WTC11 (cell line): ENCODE measurements around the gene MARVELD1. TPM values are rescaled to one million over a fixed set of nuclear protein-coding genes. Genes with fewer than 3 reads are reported as not detected.
A peak's percentile ranks its signal among the peaks of the same experiment; 100 is the strongest.

Experiments
- ATAC-seq: fragments of 200-7000 bp; cut with Tn5 transposase; 2 replicates; pipeline ENCODE4 v1.10.0; 2021; ENCODE audit warnings: mild to moderate bottlenecking, moderate library complexity
- CTCF ChIA-PET: fragments of 300-600 bp; sonication (Branson Sonifier 250); formaldehyde crosslinking; loops from one replicate; lab custom pipeline; 2021; ENCODE audit warnings: antibody characterized with exemption; lab: Charles Lee
- POLR2A ChIA-PET: fragments of 350-600 bp; sonication (Branson Sonifier 250); formaldehyde crosslinking; loops from one replicate; lab custom pipeline; 2021; ENCODE audit warnings: antibody characterized with exemption; lab: Charles Lee
- DNase-seq: peaks from one replicate; pipeline ENCODE4 v3.0.0; 2021; ENCODE audit warnings: low spot score
- H3K27ac Mint-ChIP-seq: 2 replicates; pipeline ENCODE4 v1.8.0; 2021; ENCODE audit warnings: mixed read lengths
- H3K27me3 Mint-ChIP-seq: 2 replicates; pipeline ENCODE4 v1.8.0; 2021; ENCODE audit warnings: low read depth, mild to moderate bottlenecking, moderate library complexity, mixed read lengths
- H3K36me3 Mint-ChIP-seq: 2 replicates; pipeline ENCODE4 v1.8.0; 2021; ENCODE audit warnings: mixed read lengths
- H3K4me1 Mint-ChIP-seq: 2 replicates; pipeline ENCODE4 v1.8.0; 2022; ENCODE audit warnings: mixed read lengths
- H3K4me3 Mint-ChIP-seq: 2 replicates; pipeline ENCODE4 v1.8.0; 2021; ENCODE audit warnings: mild to moderate bottlenecking, moderate library complexity, mixed read lengths
- H3K9me3 Mint-ChIP-seq: 2 replicates; pipeline ENCODE4 v1.8.0; 2021; ENCODE audit warnings: mixed read lengths
- ATF1 ChIP-seq: sonication (generic); formaldehyde crosslinking; IDR thresholded peaks from 2 replicates; pipeline ENCODE4 v1.8.1; 2023; ENCODE audit warnings: mild to moderate bottlenecking, moderate library complexity, missing genetic modification reagents
- CREB1 ChIP-seq: sonication (generic); formaldehyde crosslinking; IDR thresholded peaks from 2 replicates; pipeline ENCODE4 v1.8.0; 2023; ENCODE audit warnings: mild to moderate bottlenecking, missing genetic modification reagents
- CREM ChIP-seq: sonication (generic); formaldehyde crosslinking; IDR thresholded peaks from 2 replicates; pipeline ENCODE4 v1.8.1; 2022; ENCODE audit warnings: mild to moderate bottlenecking, missing genetic modification reagents, moderate library complexity
- FOXJ3 ChIP-seq: sonication (generic); formaldehyde crosslinking; IDR thresholded peaks from 2 replicates; pipeline ENCODE4 v1.9.0; 2021; ENCODE audit warnings: missing genetic modification reagents, mild to moderate bottlenecking, borderline replicate concordance
- FOXK1 ChIP-seq: sonication (generic); formaldehyde crosslinking; IDR thresholded peaks from 2 replicates; pipeline ENCODE4 v1.8.0; 2022; ENCODE audit warnings: mild to moderate bottlenecking, moderate library complexity, missing genetic modification reagents
- GRHL2 ChIP-seq: fragments of 250-450 bp; sonication (Bioruptor Pico); IDR thresholded peaks from 2 replicates; pipeline ENCODE4 v1.8.0; 2022; ENCODE audit warnings: mild to moderate bottlenecking, moderate library complexity; ENCODE audit not compliant: insufficient replicate concordance, severe bottlenecking
- GTF2I ChIP-seq: fragments of 250-450 bp; sonication (Bioruptor Pico); conservative IDR thresholded peaks from 2 replicates; pipeline ENCODE4 v1.4.0; 2021; ENCODE audit warnings: mild to moderate bottlenecking
- HMGA2 ChIP-seq: fragments of 250-450 bp; sonication (Bioruptor Pico); IDR thresholded peaks from 2 replicates; pipeline ENCODE4 v1.4.0; 2021; ENCODE audit warnings: mild to moderate bottlenecking, moderate library complexity
- IRF2 ChIP-seq: sonication (generic); formaldehyde crosslinking; IDR thresholded peaks from 2 replicates; pipeline ENCODE4 v1.8.0; 2022; ENCODE audit warnings: low read depth, missing genetic modification reagents, borderline replicate concordance
- NFYB ChIP-seq: sonication (generic); formaldehyde crosslinking; conservative IDR thresholded peaks from 2 replicates; pipeline ENCODE4 v1.8.0; 2022; ENCODE audit warnings: low read depth, missing genetic modification reagents
- NR3C1 ChIP-seq: sonication (generic); formaldehyde crosslinking; conservative IDR thresholded peaks from 2 replicates; pipeline ENCODE4 v1.8.1; 2023; ENCODE audit warnings: low read depth, mild to moderate bottlenecking, missing genetic modification reagents
- RORB ChIP-seq: fragments of 250-450 bp; sonication (Bioruptor Pico); IDR thresholded peaks from 2 replicates; pipeline ENCODE4 v1.9.0; 2021; ENCODE audit warnings: mild to moderate bottlenecking
- SMAD3 ChIP-seq: sonication (generic); formaldehyde crosslinking; IDR thresholded peaks from 2 replicates; pipeline ENCODE4 v1.8.0; 2022; ENCODE audit warnings: missing genetic modification reagents, mild to moderate bottlenecking, borderline replicate concordance
- ZBTB21 ChIP-seq: sonication (generic); formaldehyde crosslinking; IDR thresholded peaks from 2 replicates; pipeline ENCODE4 v1.8.1; 2023; ENCODE audit warnings: mild to moderate bottlenecking, missing genetic modification reagents, borderline replicate concordance
- ZNF121 ChIP-seq: sonication (generic); formaldehyde crosslinking; IDR thresholded peaks from 2 replicates; pipeline ENCODE4 v1.8.0; 2023; ENCODE audit warnings: missing genetic modification reagents
- ZNF219 ChIP-seq: sonication (generic); formaldehyde crosslinking; IDR thresholded peaks from 2 replicates; pipeline ENCODE4 v1.8.0; 2023; ENCODE audit warnings: missing genetic modification reagents, mild to moderate bottlenecking, borderline replicate concordance
- ZNF232 ChIP-seq: sonication (generic); formaldehyde crosslinking; IDR thresholded peaks from 2 replicates; pipeline ENCODE4 v1.8.0; 2022; ENCODE audit warnings: mild to moderate bottlenecking, missing genetic modification reagents
- ZNF263 ChIP-seq: sonication (generic); formaldehyde crosslinking; IDR thresholded peaks from 2 replicates; pipeline ENCODE4 v1.8.1; 2022; ENCODE audit warnings: low read depth, mild to moderate bottlenecking, moderate library complexity, missing genetic modification reagents
- ZNF396 ChIP-seq: fragments of 250-450 bp; sonication (Bioruptor Pico); IDR thresholded peaks from 2 replicates; pipeline ENCODE4 v1.8.0; 2021; ENCODE audit warnings: mild to moderate bottlenecking, moderate library complexity, borderline replicate concordance
- total RNA-seq: library from RNA; stranded (reverse); gene quantifications from 3 replicates; pipeline ENCODE4 v1.2.3, GENCODE V29; 2021
- TF ChIP-seq, protein P1 (sequence below): sonication (generic); formaldehyde crosslinking; IDR thresholded peaks from 2 replicates; pipeline ENCODE4 v1.8.1; 2023; ENCODE audit warnings: mild to moderate bottlenecking, missing genetic modification reagents, moderate library complexity
- TF ChIP-seq, protein P2 (sequence below): sonication (generic); formaldehyde crosslinking; IDR thresholded peaks from 2 replicates; pipeline ENCODE4 v1.8.1; 2022; ENCODE audit warnings: mild to moderate bottlenecking, missing genetic modification reagents, moderate library complexity, borderline replicate concordance
- TF ChIP-seq, protein P3 (sequence below): sonication (generic); formaldehyde crosslinking; conservative IDR thresholded peaks from 2 replicates; pipeline ENCODE4 v1.8.1; 2023; ENCODE audit warnings: mild to moderate bottlenecking, low read depth, missing genetic modification reagents, moderate library complexity
- TF ChIP-seq, protein P4 (sequence below): sonication (generic); formaldehyde crosslinking; IDR thresholded peaks from 2 replicates; pipeline ENCODE4 v1.8.0; 2022; ENCODE audit warnings: missing genetic modification reagents
- TF ChIP-seq, protein P5 (sequence below): sonication (generic); formaldehyde crosslinking; IDR thresholded peaks from 2 replicates; pipeline ENCODE4 v1.8.1; 2023; ENCODE audit warnings: mild to moderate bottlenecking, missing genetic modification reagents

Gene MARVELD1
- total RNA-seq, 1 experiment from 2014 or later, result 37.7 TPM

DNA sequence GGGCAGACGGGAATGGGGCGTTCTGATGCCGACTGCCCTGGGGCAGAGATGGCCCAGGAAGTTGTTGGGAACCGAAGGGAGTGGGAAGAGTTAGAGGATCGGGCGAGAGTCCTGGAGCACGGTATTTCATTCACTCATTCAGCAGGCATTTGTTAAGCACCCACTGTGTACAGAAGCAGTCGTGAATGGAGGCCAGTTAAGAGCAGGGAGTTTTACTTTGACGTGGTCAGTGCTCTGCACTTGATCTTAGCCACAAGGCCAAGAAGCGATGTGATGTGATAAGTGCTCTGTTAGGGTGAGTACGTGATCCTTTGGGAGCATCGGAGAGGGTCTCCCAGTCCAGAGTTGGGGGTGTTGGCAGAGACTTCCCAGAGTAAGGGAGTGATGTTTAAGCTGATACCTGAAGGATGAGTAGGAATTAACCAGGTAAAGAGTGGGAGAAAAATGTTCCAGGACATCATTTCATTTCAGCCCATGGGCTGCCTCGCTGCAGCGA is 24.3 kb downstream of the MARVELD1 start (continued):
- TF ChIP-seq ZNF219 (CRISPR knock-in tag) (no peak), ZNF232 (CRISPR knock-in tag) (no peak)
- TF ChIP-seq, protein P1, sequence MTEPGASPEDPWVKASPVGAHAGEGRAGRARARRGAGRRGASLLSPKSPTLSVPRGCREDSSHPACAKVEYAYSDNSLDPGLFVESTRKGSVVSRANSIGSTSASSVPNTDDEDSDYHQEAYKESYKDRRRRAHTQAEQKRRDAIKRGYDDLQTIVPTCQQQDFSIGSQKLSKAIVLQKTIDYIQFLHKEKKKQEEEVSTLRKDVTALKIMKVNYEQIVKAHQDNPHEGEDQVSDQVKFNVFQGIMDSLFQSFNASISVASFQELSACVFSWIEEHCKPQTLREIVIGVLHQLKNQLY (CRISPR knock-in tag), result no peak
- TF ChIP-seq, protein P2, sequence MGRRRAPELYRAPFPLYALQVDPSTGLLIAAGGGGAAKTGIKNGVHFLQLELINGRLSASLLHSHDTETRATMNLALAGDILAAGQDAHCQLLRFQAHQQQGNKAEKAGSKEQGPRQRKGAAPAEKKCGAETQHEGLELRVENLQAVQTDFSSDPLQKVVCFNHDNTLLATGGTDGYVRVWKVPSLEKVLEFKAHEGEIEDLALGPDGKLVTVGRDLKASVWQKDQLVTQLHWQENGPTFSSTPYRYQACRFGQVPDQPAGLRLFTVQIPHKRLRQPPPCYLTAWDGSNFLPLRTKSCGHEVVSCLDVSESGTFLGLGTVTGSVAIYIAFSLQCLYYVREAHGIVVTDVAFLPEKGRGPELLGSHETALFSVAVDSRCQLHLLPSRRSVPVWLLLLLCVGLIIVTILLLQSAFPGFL (CRISPR knock-in tag), result no peak
- TF ChIP-seq, protein P3, sequence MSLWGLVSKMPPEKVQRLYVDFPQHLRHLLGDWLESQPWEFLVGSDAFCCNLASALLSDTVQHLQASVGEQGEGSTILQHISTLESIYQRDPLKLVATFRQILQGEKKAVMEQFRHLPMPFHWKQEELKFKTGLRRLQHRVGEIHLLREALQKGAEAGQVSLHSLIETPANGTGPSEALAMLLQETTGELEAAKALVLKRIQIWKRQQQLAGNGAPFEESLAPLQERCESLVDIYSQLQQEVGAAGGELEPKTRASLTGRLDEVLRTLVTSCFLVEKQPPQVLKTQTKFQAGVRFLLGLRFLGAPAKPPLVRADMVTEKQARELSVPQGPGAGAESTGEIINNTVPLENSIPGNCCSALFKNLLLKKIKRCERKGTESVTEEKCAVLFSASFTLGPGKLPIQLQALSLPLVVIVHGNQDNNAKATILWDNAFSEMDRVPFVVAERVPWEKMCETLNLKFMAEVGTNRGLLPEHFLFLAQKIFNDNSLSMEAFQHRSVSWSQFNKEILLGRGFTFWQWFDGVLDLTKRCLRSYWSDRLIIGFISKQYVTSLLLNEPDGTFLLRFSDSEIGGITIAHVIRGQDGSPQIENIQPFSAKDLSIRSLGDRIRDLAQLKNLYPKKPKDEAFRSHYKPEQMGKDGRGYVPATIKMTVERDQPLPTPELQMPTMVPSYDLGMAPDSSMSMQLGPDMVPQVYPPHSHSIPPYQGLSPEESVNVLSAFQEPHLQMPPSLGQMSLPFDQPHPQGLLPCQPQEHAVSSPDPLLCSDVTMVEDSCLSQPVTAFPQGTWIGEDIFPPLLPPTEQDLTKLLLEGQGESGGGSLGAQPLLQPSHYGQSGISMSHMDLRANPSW (CRISPR knock-in tag), result no peak

DNA sequence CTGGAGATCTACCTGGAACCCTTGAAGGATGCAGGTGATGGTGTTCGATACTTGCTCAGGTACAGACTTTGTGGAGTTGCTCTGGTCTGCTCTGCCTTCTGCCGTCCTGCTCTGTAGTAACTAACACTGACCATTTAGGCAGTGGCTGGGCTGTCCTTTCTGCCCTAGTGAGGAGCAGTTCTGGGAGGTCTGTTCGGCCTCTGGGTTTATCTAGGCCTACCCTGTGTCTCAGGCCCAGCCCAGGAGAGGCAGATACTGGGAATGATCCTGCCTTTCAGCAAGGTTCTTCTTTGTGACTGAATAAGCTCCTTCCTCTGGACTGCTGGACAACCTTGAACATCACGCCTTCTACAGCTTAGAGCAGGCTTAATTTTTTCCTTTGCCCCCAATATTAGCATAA is 25.1 kb downstream of the MARVELD1 start:
- H3K27ac Mint-ChIP-seq, result no peak overlapping the region

DNA sequence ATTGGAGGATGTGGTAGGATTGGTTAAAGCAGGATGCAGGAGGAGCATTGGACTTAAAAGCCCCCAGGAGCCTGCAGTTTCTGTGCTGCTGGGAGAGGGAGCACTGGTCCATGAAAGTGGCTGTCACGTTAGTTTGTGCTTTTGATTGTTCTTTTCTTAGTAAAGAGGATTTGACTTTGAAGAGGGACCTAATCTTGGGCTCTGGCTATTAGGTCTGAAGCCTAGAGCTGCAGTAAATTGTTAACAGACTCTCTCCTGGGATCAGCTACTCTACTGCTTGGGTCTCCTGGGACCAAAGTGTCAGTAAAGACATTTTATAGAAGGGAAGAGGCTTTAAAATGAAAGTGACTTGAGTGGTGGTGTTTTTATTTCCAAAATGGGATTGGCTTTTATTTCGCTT is 27.1 kb downstream of the MARVELD1 start:
- ATAC-seq (no peak), DNase-seq (no peak)
- Mint-ChIP-seq H3K4me1 (peaks cover 10% of the 10 kb centered on the region), H3K9me3 (peaks cover 12% of the 10 kb centered on the region), H3K27ac (no peak overlapping the region), H3K36me3 (peaks cover 50% of the 10 kb centered on the region), H3K4me3 (no peak overlapping the region), H3K27me3 (peaks cover 14% of the 10 kb centered on the region)
- ChIA-PET CTCF (no interaction called here), POLR2A (interaction anchor here (0.5 kb wide), 1 partner anchor 23 kb away, joined by 7 read pairs; no protein-coding TSS in a partner anchor)
- no peak for TF ChIP-seq ZBTB21 (CRISPR knock-in tag)
- no peak for TF ChIP-seq FOXK1 (CRISPR knock-in tag)
- no peak for TF ChIP-seq GRHL2
- no peak for TF ChIP-seq NFYB
- TF ChIP-seq ZNF263, result no peak
- no peak for TF ChIP-seq SMAD3
- no peak for TF ChIP-seq RORB (CRISPR knock-in tag)
- TF ChIP-seq, protein P4, sequence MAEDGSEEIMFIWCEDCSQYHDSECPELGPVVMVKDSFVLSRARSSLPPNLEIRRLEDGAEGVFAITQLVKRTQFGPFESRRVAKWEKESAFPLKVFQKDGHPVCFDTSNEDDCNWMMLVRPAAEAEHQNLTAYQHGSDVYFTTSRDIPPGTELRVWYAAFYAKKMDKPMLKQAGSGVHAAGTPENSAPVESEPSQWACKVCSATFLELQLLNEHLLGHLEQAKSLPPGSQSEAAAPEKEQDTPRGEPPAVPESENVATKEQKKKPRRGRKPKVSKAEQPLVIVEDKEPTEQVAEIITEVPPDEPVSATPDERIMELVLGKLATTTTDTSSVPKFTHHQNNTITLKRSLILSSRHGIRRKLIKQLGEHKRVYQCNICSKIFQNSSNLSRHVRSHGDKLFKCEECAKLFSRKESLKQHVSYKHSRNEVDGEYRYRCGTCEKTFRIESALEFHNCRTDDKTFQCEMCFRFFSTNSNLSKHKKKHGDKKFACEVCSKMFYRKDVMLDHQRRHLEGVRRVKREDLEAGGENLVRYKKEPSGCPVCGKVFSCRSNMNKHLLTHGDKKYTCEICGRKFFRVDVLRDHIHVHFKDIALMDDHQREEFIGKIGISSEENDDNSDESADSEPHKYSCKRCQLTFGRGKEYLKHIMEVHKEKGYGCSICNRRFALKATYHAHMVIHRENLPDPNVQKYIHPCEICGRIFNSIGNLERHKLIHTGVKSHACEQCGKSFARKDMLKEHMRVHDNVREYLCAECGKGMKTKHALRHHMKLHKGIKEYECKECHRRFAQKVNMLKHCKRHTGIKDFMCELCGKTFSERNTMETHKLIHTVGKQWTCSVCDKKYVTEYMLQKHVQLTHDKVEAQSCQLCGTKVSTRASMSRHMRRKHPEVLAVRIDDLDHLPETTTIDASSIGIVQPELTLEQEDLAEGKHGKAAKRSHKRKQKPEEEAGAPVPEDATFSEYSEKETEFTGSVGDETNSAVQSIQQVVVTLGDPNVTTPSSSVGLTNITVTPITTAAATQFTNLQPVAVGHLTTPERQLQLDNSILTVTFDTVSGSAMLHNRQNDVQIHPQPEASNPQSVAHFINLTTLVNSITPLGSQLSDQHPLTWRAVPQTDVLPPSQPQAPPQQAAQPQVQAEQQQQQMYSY (CRISPR knock-in tag), result no peak
- TF ChIP-seq ATF1 (CRISPR knock-in tag), result no peak
- TF ChIP-seq CREB1, result no peak
- no peak for TF ChIP-seq IRF2 (CRISPR knock-in tag)
- TF ChIP-seq, protein P5, sequence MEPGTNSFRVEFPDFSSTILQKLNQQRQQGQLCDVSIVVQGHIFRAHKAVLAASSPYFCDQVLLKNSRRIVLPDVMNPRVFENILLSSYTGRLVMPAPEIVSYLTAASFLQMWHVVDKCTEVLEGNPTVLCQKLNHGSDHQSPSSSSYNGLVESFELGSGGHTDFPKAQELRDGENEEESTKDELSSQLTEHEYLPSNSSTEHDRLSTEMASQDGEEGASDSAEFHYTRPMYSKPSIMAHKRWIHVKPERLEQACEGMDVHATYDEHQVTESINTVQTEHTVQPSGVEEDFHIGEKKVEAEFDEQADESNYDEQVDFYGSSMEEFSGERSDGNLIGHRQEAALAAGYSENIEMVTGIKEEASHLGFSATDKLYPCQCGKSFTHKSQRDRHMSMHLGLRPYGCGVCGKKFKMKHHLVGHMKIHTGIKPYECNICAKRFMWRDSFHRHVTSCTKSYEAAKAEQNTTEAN (CRISPR knock-in tag), result no peak
- TF ChIP-seq ZNF396, result no peak

More for the DNA sequence above, 25.1 kb downstream of the MARVELD1 start:
- Mint-ChIP-seq H3K4me3 (peak overlapping the region; percentile 87), H3K27me3 (peaks cover 34% of the 10 kb centered on the region), H3K36me3 (peaks cover 38% of the 10 kb centered on the region), H3K4me1 (peaks cover 10% of the 10 kb centered on the region), H3K9me3 (peaks cover 14% of the 10 kb centered on the region)
- ATAC-seq, result no peak
- TF ChIP-seq GTF2I (CRISPR knock-in tag) (no peak), ZNF121 (CRISPR knock-in tag) (no peak), NR3C1 (CRISPR knock-in tag) (no peak), NFYB (no peak), SMAD3 (no peak), ZNF396 (no peak), HMGA2 (CRISPR knock-in tag) (no peak), CREM (CRISPR knock-in tag) (no peak), FOXJ3 (CRISPR knock-in tag) (no peak), ZBTB21 (CRISPR knock-in tag) (no peak)
- TF ChIP-seq, protein P5 (CRISPR knock-in tag), result no peak
- DNase-seq, result no peak
- ChIA-PET POLR2A (no interaction called here), CTCF (interaction anchor here (0.5 kb wide), 1 partner anchor 427 kb away, joined by 3 read pairs; no protein-coding TSS in a partner anchor)
